HG03460 (cell line): Measurements from ENCODE around the gene NEDD4L.

Experiments
- ATAC-seq: cut with Tn5 transposase; IDR thresholded peaks from one replicate; pipeline ENCODE4 v1.9.1; 2021; ENCODE audit not compliant: unreplicated experiment

The NEDD4L gene

DNA sequence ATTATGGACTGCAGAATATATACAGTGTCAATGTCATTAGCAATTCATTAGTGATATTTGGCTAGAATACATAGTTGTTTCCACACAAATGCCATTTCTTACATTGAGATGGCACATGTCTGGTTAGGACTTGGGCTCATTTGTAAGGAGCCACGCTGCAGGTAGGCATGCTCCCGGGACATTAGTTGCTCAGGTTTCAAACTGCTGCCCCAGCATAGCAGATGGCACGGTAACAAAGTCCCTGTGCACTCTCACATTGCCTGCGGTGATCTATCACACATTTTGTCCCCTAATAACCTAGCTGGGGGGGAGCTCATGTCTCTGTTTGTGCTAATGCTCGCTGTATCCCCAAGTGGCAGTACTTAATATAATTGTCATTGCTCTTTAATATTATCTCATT is 185.1 kb downstream of the NEDD4L start:
- ATAC-seq = no peak

GRCh38 chr18:58230438-58231179 is 186.6 kb downstream of the NEDD4L start:
- ATAC-seq = no peak

- no peak for ATAC-seq
Measured at GRCh38 chr18:58231930-58232329, 187.9 kb downstream of the NEDD4L start.

DNA sequence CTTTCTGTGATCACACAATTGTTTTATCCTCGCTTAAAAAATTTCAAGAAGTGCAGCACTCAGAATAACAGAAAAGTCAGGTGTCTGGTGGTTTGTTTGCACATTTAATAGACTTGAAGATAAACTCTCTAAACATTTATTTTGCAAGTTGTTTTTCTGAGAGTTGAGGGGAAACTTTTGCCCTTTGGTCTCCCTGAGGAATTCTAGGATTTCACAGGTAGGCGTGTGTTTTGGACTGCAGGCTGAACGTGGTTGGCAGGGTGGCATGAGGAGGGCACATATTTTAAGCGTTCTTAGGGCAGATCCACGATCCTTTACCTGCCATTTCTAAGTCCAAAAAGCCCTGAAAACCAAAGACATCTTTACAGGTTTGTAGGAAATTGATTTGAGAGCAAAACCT is 188.6 kb downstream of the NEDD4L start:
- no peak for ATAC-seq

GRCh38 chr18:58234359-58234741 is 190.3 kb downstream of the NEDD4L start:
- ATAC-seq = no peak

GRCh38 chr18:58235001-58235436 is 191.0 kb downstream of the NEDD4L start:
- ATAC-seq = no peak

DNA sequence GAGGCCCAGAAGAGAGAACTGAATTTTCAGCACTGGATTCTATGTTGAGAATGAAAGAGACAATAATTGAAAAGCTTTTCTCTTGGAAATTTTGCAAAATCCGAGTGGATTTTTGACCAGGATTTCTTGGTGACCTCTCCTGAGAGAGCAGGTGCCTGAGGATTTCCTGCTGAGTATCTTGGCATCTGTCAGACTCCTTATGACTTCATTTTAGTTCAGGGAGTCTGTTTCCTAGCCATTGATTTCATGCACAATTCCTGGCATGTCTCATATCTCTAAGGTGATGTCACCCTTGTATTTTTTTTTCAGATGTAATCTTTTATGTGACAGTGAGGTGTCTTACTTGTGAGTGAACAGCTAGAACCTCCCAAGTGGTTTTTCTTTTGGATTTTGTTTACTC is 195.9 kb downstream of the NEDD4L start:
- no peak for ATAC-seq

- ATAC-seq = no peak
Measured at GRCh38 chr18:58241026-58241679, 197.1 kb downstream of the NEDD4L start.

GRCh38 chr18:58241877-58242276 is 197.9 kb downstream of the NEDD4L start:
- ATAC-seq = no peak

GRCh38 chr18:58242435-58242834 is 198.4 kb downstream of the NEDD4L start:
- ATAC-seq = no peak

DNA sequence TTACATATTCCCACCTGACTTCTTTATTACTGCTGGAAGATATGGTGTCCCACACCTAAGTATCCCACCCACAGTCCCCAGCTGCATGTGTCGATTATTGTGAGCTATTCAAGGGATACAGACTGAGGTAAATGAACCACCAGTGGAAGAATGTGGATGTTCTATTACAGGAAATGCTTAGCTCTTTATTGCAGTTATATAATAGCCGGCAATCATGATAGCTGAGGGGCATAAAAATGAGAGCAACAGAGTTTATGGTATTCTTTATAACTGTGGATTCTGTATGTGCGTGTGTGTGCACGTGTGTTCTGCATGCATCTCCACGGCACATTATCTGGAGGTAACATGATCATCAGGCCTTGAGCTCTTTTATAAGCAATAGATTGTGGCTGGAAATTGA is 198.9 kb downstream of the NEDD4L start:
- ATAC-seq = no peak

GRCh38 chr18:58243401-58243800 is 199.4 kb downstream of the NEDD4L start:
- ATAC-seq = no peak

GRCh38 chr18:58247363-58247834 is 203.4 kb downstream of the NEDD4L start:
- ATAC-seq = no peak

- no peak for ATAC-seq
Measured at GRCh38 chr18:58249712-58250111, 205.7 kb downstream of the NEDD4L start.

- ATAC-seq = no peak
Measured at GRCh38 chr18:58251416-58251815, 207.4 kb downstream of the NEDD4L start.

DNA sequence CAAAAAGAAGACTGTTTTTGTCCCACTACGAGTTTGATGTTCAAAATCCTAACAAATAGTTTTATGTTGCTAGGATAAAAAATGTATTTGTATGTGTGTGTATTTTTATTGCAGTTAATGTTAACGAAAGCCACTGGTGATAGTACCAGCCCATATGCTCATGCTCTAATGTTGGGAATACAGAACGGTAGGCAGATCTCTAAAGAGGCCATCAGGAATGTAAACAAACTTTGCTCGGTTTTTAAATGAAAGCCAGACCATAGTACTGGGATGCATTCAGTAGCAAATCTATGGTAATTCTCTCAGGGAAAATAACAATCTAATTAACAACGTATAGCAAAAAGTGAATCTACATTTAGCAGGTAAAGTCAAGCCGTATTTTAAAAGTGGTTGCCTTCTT is 208.1 kb downstream of the NEDD4L start:
- ATAC-seq = no peak

- ATAC-seq = no peak
Measured at GRCh38 chr18:58253318-58253717, 209.3 kb downstream of the NEDD4L start.

GRCh38 chr18:58253871-58254270 is 209.8 kb downstream of the NEDD4L start:
- ATAC-seq = no peak

DNA sequence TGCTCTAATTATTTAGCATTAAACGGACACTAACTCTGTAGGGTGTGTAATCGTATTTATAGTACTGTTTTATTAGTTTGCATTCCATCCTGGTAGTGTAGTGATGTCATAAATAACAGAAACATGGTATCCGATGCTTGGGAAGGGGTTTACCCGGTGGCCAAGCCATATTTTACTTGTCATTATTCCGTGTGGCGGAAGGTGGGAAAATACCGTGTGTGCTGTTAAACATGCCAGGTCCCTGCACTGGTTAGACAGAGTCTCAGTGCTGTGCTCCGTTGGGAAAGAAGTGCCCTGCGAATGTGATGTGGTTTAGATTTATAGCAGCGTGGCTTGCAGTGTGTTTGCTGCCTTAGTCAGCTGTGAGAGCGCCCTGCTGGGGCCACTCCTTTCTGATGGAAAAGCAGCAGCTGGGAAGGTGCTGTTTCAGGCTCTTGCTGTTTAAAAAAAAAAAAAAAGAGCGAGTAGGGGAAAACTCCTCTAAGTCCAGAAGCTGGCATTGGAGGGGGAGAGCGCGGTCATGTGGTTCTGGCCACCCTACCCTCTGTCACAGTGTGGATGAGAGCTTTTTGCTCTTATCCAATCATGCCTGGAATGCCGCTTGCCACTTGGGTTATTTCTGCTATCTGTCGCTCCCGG is 211.0 kb downstream of the NEDD4L start:
- ATAC-seq = no peak

GRCh38 chr18:58255701-58256311 is 211.8 kb downstream of the NEDD4L start:
- no peak for ATAC-seq

- no peak for ATAC-seq
Measured at GRCh38 chr18:58256316-58257080, 212.5 kb downstream of the NEDD4L start.
